PC-3 (cell line): Measurements from ENCODE around the gene AUTS2. TPM values are rescaled to one million over a fixed set of nuclear protein-coding genes. Genes with fewer than 3 reads are reported as not detected.
"Not testable (repeated sequence)": the region's sequence is repeated elsewhere in the genome, so short reads cannot be mapped to it uniquely, and the experiment has no call there.

Experiments used
- ATAC-seq: fragments of 200-7000 bp; cut with Tn5 transposase; 2 replicates; pipeline ENCODE4 v1.9.1; 2020; ENCODE audit warnings: mild to moderate bottlenecking, moderate library complexity
- BruUV-seq: library from RNA; stranded (reverse); fragments of 400-500 nt; replicated peaks from 2 replicates; lab custom pipeline; 2021; lab: Mats Ljungman, UMichigan
- CTCF ChIA-PET: fragments of 300-600 bp; sonication (Branson Sonifier 250); formaldehyde crosslinking; loops from one replicate; lab custom pipeline; 2022; ENCODE audit warnings: antibody characterized with exemption; lab: Charles Lee
- POLR2A ChIA-PET: fragments of 300-600 bp; sonication (Branson Sonifier 250); formaldehyde crosslinking; loops from one replicate; lab custom pipeline; 2022; ENCODE audit warnings: antibody characterized with exemption; ENCODE audit not compliant: unreplicated experiment; lab: Charles Lee
- DNase-seq: peaks from one replicate; pipeline ENCODE4 v3.0.0-alpha.2; 2015
- H2AFZ ChIP-seq: fragments of 300-600 bp; sonication (generic); 2 replicates; pipeline ENCODE4 v1.6.0; 2016; ENCODE audit warnings: antibody characterized with exemption, low read length
- H3F3A ChIP-seq: fragments of 300-600 bp; sonication (generic); one replicate; pipeline ENCODE4 v1.6.0; 2017; ENCODE audit warnings: antibody characterized with exemption, low read length, control low read depth, mild to moderate bottlenecking; ENCODE audit not compliant: unreplicated experiment
- H3K27ac ChIP-seq: fragments of 300-600 bp; sonication (generic); 2 replicates; pipeline ENCODE4 v1.5.1; 2016; ENCODE audit warnings: mild to moderate bottlenecking, low read length
- H3K27me3 ChIP-seq: fragments of 300-600 bp; sonication (generic); 2 replicates; pipeline ENCODE4 v1.6.1; 2016; ENCODE audit warnings: low read length, mixed read lengths
- H3K36me3 ChIP-seq: fragments of 300-600 bp; sonication (generic); 2 replicates; pipeline ENCODE4 v1.6.1; 2016; ENCODE audit warnings: low read depth, mixed run types, low read length, mixed read lengths
- H3K4me1 ChIP-seq: fragments of 300-600 bp; sonication (generic); 2 replicates; pipeline ENCODE4 v1.5.1; 2016; ENCODE audit warnings: low read length; ENCODE audit not compliant: insufficient read depth
- H3K4me2 ChIP-seq: fragments of 300-600 bp; sonication (generic); 2 replicates; pipeline ENCODE4 v1.6.0; 2016; ENCODE audit warnings: low read length
- H3K4me3 ChIP-seq: fragments of 300-600 bp; sonication (generic); 2 replicates; pipeline ENCODE4 v1.5.1; 2016; ENCODE audit warnings: mild to moderate bottlenecking, low read length, mixed read lengths
- H3K79me2 ChIP-seq: fragments of 300-600 bp; sonication (generic); 2 replicates; pipeline ENCODE4 v1.6.1; 2017; ENCODE audit warnings: low read length, mixed read lengths
- H3K9ac ChIP-seq: fragments of 300-600 bp; sonication (generic); 2 replicates; pipeline ENCODE4 v1.6.0; 2016; ENCODE audit warnings: mild to moderate bottlenecking, low read length
- H3K9me2 ChIP-seq: fragments of 300-600 bp; sonication (generic); replicated peaks from 2 replicates; pipeline ENCODE4 v1.6.1; 2016; ENCODE audit warnings: mixed run types, low read length, mixed read lengths
- H3K9me3 ChIP-seq: fragments of 300-600 bp; sonication (generic); 2 replicates; pipeline ENCODE4 v1.6.1; 2016; ENCODE audit warnings: low read length, mixed read lengths
- H4K20me1 ChIP-seq: fragments of 300-600 bp; sonication (generic); 2 replicates; pipeline ENCODE4 v1.6.1; 2016; ENCODE audit warnings: low read length, mixed read lengths
- EZH2 ChIP-seq: fragments of 300-600 bp; sonication (generic); IDR thresholded peaks from one replicate; pipeline ENCODE4 v1.6.1; 2017; ENCODE audit warnings: antibody characterized with exemption, mild to moderate bottlenecking, low read length; ENCODE audit not compliant: unreplicated experiment
- EZH2phosphoT487 ChIP-seq: fragments of 300-600 bp; sonication (generic); IDR thresholded peaks from 2 replicates; pipeline ENCODE4 v1.6.1; 2018; ENCODE audit warnings: mild to moderate bottlenecking, antibody characterized with exemption, low read length, borderline replicate concordance
- intact Hi-C: fragments of 100-400 bp; cut with micrococcal nuclease; formaldehyde crosslinking; loops from 2 replicates; pipeline ENCODE4 v1.9.0; 2023
- total RNA-seq: library from RNA; depleted of rRNA; stranded (reverse); fragments of >200 nt; gene quantifications from 2 replicates; pipeline ENCODE4 v1.2.3, GENCODE V29; 2014
- TF ChIP-seq, protein P1 (sequence below): fragments of 300-600 bp; sonication (generic); conservative IDR thresholded peaks from 2 replicates; pipeline ENCODE4 v1.5.1; 2017; ENCODE audit warnings: antibody characterized with exemption, low read depth, mild to moderate bottlenecking, low read length

Gene AUTS2
- total RNA-seq, 1 experiment from 2014 or later, result not detected

DNA sequence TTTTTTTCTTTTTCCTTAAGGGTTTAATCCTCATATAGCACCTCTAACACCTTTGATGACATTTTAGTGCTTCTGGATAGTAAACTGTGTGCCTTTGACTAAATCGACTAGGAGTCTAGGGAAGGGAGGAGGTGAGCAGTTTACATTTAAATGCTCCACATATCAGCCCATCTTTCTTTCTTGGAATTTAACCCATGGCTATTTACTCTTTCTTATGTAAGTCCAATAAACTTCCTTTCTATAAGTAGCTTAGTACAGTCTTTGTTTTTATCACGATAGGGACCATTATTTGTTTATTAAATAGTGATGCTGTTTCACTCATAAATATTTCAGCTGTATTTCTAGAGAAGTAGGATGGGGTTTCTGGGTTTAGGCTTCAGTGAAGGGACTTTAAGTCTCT, 669.9 kb downstream of the AUTS2 start:
- Histone ChIP-seq H3K9me2 (no peaks in the 10 kb centered on the region), H4K20me1 (no peaks in the 10 kb centered on the region), H3K36me3 (no peaks in the 10 kb centered on the region), H3K9me3 (no peaks in the 10 kb centered on the region; the same call in 1 of the 2 replicates), H3K27me3 (no peaks in the 10 kb centered on the region), H2AFZ (no peak overlapping the region), H3K79me2 (no peaks in the 10 kb centered on the region), H3K4me1 (no peaks in the 10 kb centered on the region), H3K4me3 (no peak overlapping the region), H3K9ac (no peak overlapping the region), H3F3A (no peaks in the 10 kb centered on the region), H3K27ac (no peak overlapping the region), H3K4me2 (no peak overlapping the region)
- intact Hi-C loops, result no loop called here
- ChIA-PET POLR2A (no interaction called here), CTCF (no interaction called here)
- TF ChIP-seq EZH2phosphoT487, result no peak
- TF ChIP-seq EZH2, result no peak
- TF ChIP-seq, protein P1, sequence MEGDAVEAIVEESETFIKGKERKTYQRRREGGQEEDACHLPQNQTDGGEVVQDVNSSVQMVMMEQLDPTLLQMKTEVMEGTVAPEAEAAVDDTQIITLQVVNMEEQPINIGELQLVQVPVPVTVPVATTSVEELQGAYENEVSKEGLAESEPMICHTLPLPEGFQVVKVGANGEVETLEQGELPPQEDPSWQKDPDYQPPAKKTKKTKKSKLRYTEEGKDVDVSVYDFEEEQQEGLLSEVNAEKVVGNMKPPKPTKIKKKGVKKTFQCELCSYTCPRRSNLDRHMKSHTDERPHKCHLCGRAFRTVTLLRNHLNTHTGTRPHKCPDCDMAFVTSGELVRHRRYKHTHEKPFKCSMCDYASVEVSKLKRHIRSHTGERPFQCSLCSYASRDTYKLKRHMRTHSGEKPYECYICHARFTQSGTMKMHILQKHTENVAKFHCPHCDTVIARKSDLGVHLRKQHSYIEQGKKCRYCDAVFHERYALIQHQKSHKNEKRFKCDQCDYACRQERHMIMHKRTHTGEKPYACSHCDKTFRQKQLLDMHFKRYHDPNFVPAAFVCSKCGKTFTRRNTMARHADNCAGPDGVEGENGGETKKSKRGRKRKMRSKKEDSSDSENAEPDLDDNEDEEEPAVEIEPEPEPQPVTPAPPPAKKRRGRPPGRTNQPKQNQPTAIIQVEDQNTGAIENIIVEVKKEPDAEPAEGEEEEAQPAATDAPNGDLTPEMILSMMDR, result no peak
- DNase-seq (no peak), ATAC-seq (no peak)
- BruUV-seq, result no TSS peak

DNA sequence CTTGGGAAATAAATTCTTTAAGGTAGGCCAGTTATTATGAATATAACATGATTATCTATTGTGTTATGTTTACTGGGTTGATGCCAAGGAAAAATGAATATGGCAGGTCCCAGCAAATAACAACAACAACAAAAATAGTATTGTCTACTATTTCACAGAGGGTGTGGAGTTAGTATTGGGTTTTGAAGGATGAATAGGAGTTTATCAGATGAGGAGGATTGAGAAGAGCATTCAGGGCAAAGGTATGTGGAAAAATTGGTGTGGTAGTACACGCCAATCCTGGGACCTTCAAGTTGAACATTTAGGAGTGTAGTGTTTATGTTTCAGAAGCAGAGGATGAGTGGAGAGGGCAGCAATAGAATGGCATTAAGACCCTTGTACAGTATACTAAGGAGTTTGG, 671.9 kb downstream of the AUTS2 start:
- H4K20me1 ChIP-seq, result no peaks in the 10 kb centered on the region
- H3K27me3 ChIP-seq, result no peaks in the 10 kb centered on the region
- no TSS peak for BruUV-seq
- intact Hi-C loops, result no loop called here
- no peaks in the 10 kb centered on the region for H3K36me3 ChIP-seq
- no peaks in the 10 kb centered on the region for H3F3A ChIP-seq
- ChIA-PET POLR2A (no interaction called here), CTCF (no interaction called here)
- DNase-seq, result no peak
- no peak for TF ChIP-seq EZH2phosphoT487
- no peak for TF ChIP-seq EZH2
- TF ChIP-seq, protein P1, result no peak
- H3K9ac ChIP-seq, result no peak overlapping the region
- no peak for ATAC-seq
- H3K27ac ChIP-seq, result no peak overlapping the region
- H3K4me2 ChIP-seq, result no peak overlapping the region
- no peak overlapping the region for H2AFZ ChIP-seq
- H3K4me3 ChIP-seq, result no peak overlapping the region
- no peaks in the 10 kb centered on the region for H3K79me2 ChIP-seq
- H3K9me3 ChIP-seq, result no peaks in the 10 kb centered on the region; the same call in 1 of the 2 replicates
- no peaks in the 10 kb centered on the region for H3K4me1 ChIP-seq
- H3K9me2 ChIP-seq, result no peaks in the 10 kb centered on the region

DNA sequence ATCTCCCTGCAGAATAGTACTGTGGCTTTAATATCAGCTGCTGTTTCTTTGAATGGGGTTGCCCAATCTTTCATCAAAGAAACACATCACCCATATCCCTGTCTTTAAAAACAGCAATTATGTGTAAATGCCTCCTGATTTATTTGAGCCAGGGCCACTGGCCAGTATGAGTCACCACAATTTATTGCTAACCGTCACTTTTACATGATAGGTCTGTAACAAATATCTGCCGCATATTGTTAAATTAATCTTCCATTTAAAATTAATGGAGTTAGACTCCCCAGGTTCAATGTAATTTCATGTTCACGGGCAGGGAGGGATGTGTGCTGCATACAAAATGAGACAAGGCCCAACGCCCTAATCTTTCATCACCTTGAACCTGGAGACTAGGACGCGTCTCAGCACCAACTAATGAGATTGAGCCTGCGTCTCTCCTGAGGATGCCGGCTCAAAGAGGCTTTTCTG, 673.4 kb downstream of the AUTS2 start:
- Histone ChIP-seq H3K79me2 (no peaks in the 10 kb centered on the region), H3K4me1 (no peaks in the 10 kb centered on the region), H3F3A (no peaks in the 10 kb centered on the region), H3K9me2 (no peaks in the 10 kb centered on the region), H3K9ac (no peak overlapping the region), H2AFZ (no peak overlapping the region), H3K4me3 (no peak overlapping the region), H3K27ac (no peak overlapping the region), H3K27me3 (no peaks in the 10 kb centered on the region), H3K9me3 (no peaks in the 10 kb centered on the region; the same call in 1 of the 2 replicates), H3K36me3 (no peaks in the 10 kb centered on the region), H3K4me2 (no peak overlapping the region), H4K20me1 (no peaks in the 10 kb centered on the region)
- POLR2A ChIA-PET, result no interaction called here
- no TSS peak for BruUV-seq
- no peak for TF ChIP-seq EZH2
- TF ChIP-seq EZH2phosphoT487, result no peak
- TF ChIP-seq, protein P1, result no peak
- no peak for DNase-seq
- no peak for ATAC-seq
- intact Hi-C loops, result no loop called here
- CTCF ChIA-PET, result no interaction called here

DNA sequence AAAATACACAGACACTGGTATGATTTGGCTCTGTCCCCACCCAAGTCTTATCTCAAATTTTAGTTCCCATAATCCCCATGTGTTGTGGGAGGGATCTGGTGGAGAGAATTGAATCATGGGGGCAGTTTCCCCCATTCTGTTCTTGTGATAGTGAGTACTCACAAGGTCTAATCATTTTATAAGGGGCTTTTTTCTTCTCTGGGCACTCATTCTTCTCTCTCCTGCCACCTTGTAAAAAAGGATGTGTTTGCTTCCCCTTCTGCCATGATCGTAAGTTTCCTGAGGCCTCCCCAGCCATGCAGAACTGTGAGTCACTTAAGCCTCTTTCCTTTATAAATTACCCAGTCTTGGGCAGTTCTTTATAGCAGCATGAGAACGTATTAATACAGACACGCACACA, 677.3 kb downstream of the AUTS2 start:
- H3K27ac ChIP-seq, H3K4me3 ChIP-seq, CTCF ChIA-PET, BruUV-seq, H3K79me2 ChIP-seq, H3K4me1 ChIP-seq, H3K9me3 ChIP-seq, ATAC-seq, H3K4me2 ChIP-seq, H4K20me1 ChIP-seq, H3K27me3 ChIP-seq, H3F3A ChIP-seq, H3K9ac ChIP-seq, H3K36me3 ChIP-seq, H2AFZ ChIP-seq, intact Hi-C loops, DNase-seq, H3K9me2 ChIP-seq, POLR2A ChIA-PET: not testable (repeated sequence)
